Activated CD8-positive, alpha-beta memory T cell treated with anti-CD3 and anti-CD28 coated beads, Interleukin-2, amount 50 U/mL, for 24 hours (primary cell): ENCODE results near the gene TRIM16.
"Not testable (repeated sequence)": the region's sequence is repeated elsewhere in the genome, so short reads cannot be mapped to it uniquely, and the experiment has no call there.

ENCODE experiments used
- DNase-seq: peaks from one replicate; pipeline ENCODE4 v3.0.0-alpha.2; 2020; ENCODE audit errors: extremely low read depth

The TRIM16 gene

DNA sequence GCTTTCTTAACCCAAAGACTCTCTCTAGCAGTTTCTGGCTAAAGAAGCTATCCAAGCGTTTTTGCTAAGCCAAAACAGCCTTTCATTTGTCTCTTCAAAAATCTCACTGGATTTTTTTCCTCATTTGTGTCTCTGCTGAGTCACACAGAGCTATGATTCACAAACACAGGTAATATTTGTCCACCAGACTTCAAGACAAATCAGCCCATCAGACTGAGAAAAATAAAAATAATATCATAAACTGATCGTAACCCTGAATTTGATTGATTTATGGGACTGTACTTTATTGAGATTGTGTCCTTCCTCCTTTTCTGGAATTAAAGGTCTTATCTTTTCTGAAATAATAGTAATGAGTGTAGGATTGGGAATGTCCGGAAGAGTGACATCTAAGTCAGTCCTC, 25.8 kb downstream of the TRIM16 start:
- DNase-seq: no peak

DNA sequence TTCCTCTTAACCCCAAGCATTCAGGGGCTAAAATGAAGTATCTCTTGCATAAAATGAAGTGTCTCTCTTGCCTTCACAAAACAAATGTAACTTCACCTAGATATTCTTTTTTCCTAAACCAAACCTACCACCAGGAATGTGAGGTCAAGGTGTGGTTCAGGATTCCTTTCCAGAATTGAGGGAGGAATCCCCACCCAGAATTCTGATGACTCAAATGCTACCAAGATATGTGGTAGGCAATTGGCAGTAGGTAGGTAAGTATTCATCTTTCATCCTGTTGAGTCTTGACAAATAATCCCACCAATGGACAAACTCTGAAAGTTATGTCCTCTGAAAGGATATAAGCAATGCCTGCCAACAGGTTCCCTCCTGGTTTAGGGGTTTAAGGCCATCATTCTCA, 26.2 kb downstream of the TRIM16 start:
- DNase-seq: no peak

DNA sequence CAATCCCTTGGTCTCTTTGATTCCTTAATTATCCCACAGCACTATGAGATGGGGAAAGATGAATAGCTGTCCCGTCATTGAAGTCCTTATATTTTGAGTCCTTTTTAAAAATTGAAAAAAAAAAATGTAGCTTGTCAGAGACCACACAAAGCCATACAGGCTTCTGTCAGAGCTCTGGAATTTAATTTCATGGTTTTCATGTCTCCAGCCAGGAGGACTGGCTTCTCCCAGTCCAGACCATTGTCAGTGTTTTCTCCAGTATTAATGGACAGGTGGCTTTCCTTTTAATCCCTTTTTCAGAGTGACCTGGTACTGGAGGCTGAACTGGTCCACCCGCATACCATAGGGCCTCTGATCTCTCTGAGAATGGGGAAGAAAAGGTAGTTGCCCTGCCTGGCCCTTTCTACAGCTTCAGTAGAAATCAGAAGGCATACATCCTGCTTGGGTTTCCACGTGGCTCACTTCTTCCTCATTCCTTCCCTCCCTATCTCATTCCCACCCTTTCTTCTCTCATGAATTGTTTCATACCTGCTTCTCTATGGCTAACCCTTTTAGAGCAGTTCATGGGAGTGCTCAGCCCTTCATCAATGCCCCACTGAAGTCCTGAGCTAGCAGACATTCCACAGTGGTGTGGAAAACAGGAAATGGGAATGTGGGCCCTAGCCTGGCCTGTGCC, 29.1 kb downstream of the TRIM16 start:
- no peak for DNase-seq

DNA sequence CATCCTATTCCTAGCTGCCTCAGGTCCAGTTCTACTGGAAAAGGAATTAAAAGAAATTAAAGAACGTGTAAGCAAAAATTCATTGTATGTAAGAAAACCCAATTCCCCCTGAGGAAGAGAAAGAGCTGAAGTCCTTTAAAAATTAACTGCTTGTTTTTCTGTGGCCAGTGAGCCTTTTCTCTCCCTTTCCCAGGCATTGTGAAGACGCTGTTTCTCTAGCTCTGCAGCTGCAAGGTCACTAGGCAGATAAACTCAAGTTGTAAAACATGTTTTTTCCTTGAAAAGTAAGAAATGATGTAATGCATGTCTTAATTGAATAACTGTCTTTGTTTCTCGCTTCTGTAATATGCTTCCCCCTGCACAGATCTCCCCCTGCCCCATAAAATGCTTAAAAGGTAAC, 29.7 kb downstream of the TRIM16 start:
- DNase-seq: not testable (repeated sequence)

DNA sequence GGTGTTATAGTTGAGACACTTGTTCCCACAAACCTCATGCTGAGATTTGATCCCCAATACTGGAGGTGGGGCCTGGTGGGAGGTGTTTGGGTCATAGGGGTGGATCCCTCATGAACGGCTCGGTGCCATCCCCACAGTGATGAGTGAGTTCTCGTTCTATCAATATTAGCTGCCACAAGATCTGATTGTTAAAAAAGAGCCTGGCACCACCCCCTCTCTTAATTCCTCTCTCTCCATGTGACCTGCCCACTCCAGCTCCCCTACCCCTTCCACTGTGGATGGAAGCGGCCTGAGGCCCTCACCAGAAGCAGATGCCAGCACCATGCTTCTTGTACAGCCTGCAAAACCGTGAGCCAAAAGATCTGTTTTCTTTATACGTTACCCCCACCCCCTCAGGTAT, 31.2 kb downstream of the TRIM16 start:
- no peak for DNase-seq

DNA sequence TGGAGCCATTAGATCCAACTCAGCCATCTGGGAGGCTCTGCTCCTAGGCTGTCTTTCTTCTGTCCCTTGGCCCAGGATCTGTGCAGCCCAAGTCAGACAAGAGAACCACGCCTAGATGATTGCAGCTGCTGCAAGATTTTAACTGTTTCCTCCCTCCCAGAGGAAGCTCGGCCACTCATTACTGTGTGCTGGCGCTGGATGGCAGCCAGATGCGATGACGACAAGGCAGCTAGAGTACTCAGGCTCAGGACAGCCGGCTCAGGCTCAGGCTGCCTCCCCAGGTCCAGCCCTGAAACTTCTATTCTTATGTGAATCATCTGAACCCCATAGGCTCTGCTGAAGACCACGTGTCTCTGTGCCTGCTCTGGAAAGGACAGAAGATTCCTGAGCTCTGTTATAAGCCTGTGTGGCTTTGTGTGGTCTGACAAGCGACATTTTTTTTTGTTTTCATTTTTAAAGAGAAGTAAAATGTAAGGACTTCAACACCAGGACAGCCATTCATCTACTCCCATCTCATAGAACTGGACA, 32.5 kb downstream of the TRIM16 start:
- DNase-seq: no peak

DNA sequence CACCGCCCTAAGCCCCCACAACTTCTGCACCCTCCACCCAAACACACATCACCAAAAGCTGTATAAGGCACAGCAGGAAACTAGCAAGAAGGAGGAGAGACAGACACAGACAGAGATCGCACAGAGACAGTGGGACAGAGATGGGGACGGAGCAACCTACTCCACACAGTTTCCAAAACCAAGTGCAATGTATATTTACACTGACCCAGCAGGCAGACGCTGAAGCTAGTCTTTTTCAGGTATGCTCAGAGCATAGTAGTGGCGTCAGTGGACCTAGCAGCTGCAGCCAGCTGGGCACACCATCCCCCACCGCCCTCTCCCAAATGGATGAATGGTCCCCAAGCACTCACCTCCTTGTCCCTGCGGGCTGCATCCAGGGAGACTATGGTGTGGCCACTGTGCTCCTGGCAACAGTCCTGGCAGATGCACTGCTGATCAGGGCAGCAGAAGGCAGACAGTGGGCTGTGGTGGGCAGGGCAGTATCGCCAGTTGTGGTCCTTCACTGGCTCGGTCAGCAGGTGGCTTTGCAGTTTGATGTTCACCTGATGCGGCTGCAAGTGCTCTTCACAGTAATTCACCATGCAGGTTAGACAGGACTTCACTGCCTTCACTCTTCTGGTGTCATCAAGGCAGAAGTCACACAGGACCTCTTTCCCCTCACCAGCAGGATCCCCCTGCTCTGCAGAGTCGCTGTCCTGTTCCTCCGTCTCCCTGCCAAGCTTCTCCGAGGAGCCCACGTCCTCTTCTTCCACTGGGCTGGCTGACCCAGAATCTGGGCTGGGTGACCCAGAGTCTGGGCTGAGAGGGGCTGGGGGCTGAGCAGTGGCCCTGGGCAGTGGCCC, 33.1 kb downstream of the TRIM16 start:
- no peak for DNase-seq

DNA sequence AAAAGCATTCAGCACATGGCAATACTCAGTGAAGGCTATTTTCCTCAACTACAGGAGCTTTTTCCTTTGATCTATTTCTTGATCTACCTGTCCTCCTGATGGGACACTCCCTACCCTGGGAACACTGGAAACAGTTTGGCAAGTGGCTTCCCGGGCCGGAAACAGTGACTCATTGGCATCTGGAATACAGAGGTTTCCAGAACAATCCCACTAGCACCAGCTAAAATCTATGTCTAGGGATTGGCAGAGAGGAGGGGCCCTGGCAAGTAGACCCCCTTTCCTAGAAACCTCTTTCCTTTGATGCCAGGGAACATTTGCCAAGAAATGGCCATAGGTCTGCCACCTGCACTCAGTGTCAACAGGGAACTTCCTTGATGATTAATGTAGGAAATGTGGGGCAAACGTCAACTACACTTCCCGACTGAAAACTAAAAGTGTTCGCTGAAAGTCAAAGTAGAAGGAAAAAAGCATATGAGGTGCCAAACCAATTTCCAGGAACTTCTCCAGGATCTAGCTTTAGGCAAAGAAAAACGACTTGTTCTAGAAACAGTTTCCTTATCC, 34.2 kb downstream of the TRIM16 start:
- no peak for DNase-seq

DNA sequence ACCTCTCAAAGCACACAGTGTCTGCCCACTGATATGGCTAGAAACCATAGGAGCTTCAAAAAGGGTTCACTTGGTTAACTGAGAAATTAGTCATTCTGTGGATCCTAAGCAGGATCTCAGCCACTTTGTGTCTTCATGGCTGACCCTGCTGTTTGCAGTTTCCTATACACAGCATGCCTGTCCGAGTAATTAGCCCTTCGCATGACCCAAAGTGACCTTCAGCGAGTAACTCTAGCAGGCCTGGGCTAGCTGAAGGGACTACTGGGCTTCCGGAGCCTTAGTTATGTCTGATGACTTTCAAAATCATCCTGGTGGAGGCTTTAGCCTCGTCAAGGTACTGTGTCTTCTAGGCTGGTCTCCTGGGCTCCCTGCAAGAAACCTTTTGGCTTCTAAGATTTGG, 35.7 kb downstream of the TRIM16 start:
- no peak for DNase-seq

DNA sequence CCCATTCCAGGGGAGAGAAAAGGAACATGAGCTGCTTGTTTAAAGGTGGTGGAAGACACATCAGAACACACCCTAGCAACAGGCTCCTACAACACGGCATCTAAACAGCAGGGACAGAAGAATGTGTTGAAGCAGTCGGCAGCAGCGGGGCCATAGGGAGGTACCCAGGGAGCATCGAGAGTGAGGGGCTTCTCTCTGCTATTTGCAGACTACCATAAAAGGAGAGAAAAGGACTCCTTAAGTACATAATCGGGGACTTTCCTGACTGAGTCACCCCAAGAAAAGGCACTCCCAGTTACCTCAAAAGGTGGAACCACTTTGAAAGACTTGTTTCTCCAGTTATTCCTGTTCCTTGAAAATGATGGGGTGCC, 38.2 kb downstream of the TRIM16 start:
- DNase-seq: not testable (repeated sequence)

DNA sequence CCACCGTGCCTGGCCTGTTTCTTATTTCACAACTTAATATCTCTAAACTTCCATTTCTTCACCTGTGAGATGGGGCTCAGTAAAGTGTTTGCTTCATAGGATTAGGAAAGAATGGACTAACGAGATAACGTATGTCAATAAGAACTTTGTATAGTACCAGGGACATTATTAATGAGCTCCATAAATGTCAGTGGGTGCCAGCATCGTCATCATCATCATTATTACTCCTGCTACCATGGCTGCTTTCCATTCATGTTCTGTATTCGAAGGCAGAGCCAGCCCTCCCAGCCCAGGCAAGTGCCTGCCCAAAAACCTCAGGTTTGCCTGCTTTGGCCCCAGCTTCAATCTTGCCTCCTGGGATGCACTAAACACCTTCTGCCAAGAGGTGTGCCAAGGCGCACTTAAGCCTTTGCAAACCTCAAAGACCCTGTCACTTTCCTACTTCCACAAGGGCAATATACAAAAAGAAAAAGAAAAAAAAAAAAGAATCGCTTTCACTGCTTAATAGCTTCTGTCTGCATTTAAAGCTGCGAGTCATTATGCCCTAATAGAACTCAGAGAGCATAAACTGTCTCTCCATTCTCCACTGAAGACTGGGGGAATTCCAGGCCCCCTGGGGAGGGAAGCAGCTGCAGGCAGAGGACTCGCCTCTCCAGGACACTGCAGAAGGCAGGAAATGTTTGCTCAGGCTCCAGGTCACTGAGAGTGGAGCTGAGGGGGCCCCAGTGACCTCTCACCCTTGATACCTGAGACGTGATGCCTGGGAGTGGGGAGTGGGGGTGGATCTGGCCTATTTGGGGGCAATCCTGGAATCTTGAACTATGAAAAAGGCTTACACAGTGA, 38.8 kb downstream of the TRIM16 start:
- DNase-seq: not testable (repeated sequence)

DNA sequence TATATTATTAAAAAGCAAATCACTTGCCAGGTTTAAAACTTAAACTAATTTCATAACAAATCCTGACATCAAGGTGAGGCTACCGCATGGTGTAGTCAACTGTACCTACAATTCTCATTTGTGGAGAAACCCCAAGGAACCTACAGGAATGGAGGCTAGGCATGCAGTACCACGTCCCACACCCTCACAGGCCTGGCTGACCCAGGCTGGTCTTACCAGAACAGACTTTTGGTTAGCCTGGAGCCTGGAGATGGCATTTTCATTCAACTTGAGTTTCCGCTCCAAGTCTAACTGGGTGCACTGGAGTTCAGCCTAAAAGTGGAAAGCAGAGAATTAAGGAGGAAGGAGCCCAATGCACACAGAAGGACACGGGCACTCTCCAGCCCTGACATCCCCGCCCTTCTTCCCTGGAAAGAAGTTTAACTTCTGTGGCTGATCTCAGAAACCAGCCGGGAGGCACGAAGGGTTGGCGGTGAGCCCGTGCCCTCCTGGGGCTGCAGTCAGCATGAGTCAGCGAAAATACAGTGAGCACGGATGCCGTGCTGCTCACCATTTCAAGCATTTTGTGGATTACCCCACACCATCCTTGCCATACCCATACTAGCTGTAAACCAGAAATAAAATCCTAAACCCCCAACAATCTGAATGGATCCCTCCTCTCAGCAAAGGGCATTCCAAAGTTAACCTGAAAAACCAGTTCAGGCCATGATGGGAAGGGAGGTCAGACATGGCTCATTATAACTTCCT, 41.4 kb downstream of the TRIM16 start:
- DNase-seq: not testable (repeated sequence)

DNA sequence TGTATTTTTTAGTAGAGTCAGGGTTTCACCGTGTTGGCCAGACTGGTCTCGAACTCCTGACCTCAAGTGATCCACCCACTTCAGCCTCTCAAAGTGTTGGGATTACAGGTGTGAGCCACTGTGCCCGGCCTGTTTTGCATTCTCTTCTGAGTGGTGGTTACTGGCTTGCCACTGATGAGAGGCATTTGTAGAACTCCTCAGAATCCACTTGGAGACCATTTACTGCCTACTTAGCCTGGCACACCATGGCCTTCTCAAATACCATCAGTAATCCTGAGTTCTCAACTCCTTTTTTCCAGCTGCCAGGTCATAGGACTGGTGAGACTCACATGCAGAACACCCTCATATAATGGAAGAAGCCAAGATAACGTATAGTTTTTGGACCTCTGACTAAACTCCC, 42.1 kb downstream of the TRIM16 start:
- not testable (repeated sequence) for DNase-seq

DNA sequence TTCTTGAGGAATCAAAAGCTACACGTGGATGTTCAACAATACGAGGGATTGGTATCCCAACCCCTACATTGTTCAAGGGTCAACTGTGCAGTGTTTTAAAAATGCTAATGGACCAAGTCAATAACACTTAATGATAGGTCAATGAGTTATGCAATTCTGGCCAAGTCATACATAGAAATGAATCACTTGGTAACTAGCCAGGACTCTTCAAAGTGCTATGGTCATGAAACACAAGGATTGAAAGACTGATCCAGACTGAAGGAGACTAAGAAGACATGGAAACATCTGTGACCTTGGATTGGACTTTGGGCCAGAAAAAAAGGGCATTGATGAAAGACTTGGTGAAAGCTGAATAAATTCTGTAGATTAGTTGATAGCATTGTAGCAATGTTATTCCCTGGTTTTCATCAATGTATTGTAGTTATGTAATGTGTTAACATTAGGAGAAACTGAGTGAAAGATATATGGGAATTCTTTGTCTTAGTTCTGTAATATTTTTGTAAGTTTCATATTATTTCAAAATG, 53.1 kb downstream of the TRIM16 start:
- DNase-seq: not testable (repeated sequence)

DNA sequence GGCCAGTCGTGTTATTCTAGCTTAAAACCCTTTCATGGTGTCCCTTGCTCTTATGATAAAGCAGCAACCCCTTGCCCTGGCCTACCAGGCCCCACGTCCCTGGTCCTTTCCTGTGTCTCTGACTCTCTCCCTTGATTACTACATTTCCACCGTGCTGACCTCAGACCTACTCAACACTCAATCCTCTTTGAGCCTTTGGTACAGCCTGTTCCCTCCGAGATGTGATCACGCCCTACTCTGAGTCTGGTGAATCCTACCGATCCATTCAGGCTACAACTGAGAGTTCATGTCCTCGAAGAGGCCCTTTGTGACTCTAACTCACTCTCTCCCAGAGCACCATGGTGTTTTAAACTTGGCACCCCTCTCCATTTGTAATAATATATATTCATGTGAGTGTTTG, 54.1 kb downstream of the TRIM16 start:
- not testable (repeated sequence) for DNase-seq

DNA sequence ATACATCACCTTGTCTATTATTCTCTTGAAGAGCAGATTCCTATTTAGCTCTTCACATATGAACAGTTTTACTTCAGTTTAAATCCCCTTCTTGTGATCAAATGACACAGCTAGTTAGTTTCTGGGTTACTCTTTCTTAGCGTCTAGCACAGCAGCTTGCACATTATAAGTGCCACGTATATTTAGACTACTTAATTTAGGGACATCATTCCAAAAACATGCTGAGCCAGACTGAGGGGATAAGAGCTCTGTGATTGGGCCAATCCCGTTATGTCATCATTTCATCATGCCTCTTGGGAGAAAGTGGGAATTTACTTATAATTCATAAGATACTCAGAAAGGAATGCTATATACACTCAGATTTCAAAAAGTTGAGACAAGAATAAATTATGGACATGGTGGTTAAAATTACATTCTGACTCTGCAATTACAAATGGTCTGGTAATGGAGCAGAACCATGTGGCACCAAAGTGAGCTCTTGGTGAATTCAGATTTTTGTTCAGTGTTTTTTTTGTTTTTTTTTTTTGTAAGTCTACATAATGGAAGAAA, 60.4 kb downstream of the TRIM16 start:
- not testable (repeated sequence) for DNase-seq

DNA sequence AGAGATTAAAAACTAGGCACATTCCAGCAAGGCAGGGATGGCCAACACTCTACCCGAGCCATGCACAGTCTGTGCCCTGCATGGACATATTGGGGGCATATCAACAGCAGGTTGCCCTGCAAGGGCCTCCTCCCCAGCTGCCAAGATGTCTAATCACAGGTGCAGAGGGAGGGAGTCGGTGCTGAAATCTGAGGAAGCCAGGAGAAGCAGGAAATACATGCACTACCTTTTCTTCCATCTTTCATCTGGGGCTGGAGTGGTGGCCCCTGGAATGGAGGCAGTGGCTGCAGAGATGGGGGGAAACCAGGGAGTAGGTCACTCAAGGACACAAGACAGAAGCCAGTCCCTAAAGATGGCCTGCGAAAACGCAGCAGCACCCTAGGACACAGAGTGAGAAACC, 60.9 kb downstream of the TRIM16 start:
- not testable (repeated sequence) for DNase-seq

DNA sequence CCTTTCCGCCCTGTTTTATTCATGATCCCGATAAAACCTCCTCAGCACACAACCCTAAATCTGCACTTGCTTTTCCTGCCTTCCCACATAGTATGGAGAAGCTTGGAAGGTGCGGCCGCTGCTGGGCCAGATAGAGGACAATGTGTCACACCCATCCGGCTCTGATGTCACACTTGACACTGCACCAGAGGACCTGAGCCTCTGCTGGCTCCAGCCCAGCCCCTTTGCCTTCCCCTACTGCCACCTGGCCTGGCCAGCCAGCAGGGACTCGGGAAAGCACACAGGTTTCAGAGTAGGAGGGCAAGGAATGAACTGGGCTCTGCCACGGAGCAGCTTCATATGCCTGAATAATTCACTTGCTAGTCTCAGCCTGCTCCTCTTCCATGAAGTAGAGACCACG, 62.0 kb downstream of the TRIM16 start:
- not testable (repeated sequence) for DNase-seq

DNA sequence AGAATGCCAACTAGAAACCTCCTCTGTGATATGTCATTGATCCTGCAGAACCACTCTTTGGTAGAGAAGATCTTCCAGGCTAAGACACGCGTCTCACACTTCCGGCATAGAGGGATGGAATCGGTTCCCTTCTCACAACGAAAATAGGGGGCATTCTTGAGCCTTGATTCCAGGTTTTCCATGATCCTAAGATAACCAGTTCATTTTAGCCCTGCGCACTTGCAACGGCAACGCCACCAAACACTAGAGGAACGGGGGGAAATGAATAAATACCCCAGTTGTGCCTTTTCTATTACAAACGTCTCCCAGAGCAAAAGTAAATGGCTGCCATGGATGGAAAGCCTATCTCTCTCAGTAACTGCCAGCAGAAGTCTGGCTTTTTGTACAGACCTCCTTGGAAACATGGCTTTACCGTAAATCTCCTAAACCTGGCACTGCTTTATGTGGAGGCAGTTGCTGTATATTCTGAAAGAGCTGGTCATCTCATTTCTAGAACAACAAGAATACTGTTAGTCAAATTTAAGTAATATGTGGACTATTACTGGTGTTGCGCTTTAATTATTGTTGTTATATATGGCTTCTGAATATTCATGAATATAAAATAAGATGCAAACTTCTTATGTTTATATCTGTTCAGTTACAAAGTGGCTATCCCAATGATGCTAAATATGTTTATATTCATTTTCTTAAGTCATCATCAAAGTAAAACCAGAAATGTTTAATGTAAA, 64.6 kb downstream of the TRIM16 start, which contains the start of gene FBXW10B:
TSS of gene FBXW10B (minus strand) at position 374 of the 728 bp plus-strand sequence. CDS start at position 182, 192 bp downstream.
- not testable (repeated sequence) for DNase-seq

DNA sequence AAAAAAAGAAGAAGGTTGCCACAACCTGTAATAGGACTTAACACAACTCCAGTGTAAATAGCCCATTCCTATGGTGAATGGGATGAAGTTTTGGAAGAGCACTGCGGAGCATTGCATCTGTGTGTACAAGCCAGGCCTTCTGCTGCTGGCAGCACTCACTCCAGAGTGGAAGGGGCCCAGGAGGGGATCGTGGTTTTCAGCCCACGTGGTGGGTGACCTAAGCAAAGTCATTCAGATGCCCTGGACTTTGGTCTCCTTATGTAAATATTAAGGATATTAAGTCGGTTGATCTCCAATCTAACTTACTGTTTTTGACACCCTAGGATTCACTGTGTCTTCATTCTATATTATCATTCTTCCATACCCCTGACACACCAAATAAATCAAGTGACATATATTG, 67.3 kb downstream of the TRIM16 start:
- not testable (repeated sequence) for DNase-seq
